ENCODE data around the gene SEMA4D.
"Not testable (repeated sequence)": the region's sequence is repeated elsewhere in the genome, so short reads cannot be mapped to it uniquely, and the experiment has no call there.

DNA sequence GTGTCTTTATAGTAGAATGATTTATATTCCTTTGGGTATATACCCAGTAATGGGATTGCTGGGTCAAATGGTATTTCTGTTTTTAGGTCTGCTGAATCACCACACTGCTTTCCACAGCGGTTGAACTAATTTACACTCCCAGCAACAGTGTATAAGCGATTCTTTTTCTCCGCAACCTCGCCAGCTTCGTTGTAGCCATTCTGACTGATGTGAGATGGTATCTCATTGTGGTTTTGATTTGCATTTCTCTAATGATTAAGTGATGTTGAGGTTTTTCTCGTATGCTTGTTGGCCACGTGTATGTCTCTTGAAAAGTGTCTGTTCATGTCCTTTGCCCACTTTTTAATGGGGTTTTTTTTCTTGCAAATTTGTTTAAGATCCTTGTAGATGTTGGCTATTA lies 154.1 kb downstream of the SEMA4D start:
- not testable (repeated sequence) for TF ChIP-seq POLR2AphosphoS5 (IDR thresholded peaks at IDR 0.05); CTCF (IDR thresholded peaks at IDR 0.05 in 8 of 11, conservative IDR thresholded peaks at IDR 0.05 in 3 of 11)

Measured in spleen (tissue), 7 donors.